Parathyroid adenoma (tissue), 2 donors: ENCODE measurements around the gene TRIM17.

Source experiments
- H2AFZ ChIP-seq: fragments of 300-600 bp; sonication (generic); one replicate; pipeline ENCODE4 v1.7.0; 2017; ENCODE audit warnings: antibody characterized with exemption, mild to moderate bottlenecking
- H3K27ac ChIP-seq: fragments of 300-600 bp; sonication (generic); one replicate; pipeline ENCODE4 v1.7.0; 2017
- H3K27me3 ChIP-seq: fragments of 300-600 bp; sonication (generic); one replicate; pipeline ENCODE4 v1.7.0; 2017; ENCODE audit warnings: low read length; ENCODE audit not compliant: control insufficient read depth, insufficient read depth
- H3K36me3 ChIP-seq: fragments of 300-600 bp; sonication (generic); one replicate; pipeline ENCODE4 v1.7.0; 2017; ENCODE audit warnings: low read length; ENCODE audit not compliant: control insufficient read depth, insufficient read depth
- H3K4me1 ChIP-seq: fragments of 300-600 bp; sonication (generic); one replicate; pipeline ENCODE4 v1.7.0; 2017; ENCODE audit warnings: control low read depth
- H3K4me2 ChIP-seq: fragments of 300-600 bp; sonication (generic); one replicate; pipeline ENCODE4 v1.7.0; 2017; ENCODE audit warnings: low read length
- H3K4me3 ChIP-seq: fragments of 300-600 bp; sonication (generic); one replicate; pipeline ENCODE4 v1.7.0; 2017; ENCODE audit warnings: low read depth, low read length
- H3K79me2 ChIP-seq: fragments of 300-600 bp; sonication (generic); one replicate; pipeline ENCODE4 v1.7.0; 2017; ENCODE audit warnings: control low read depth
- H3K9ac ChIP-seq: fragments of 300-600 bp; sonication (generic); one replicate; pipeline ENCODE4 v1.7.0; 2017; ENCODE audit warnings: mild to moderate bottlenecking
- H3K9me3 ChIP-seq: fragments of 300-600 bp; sonication (generic); one replicate; pipeline ENCODE4 v1.7.0; 2017; ENCODE audit warnings: low read length; ENCODE audit not compliant: control insufficient read depth
- TF ChIP-seq, protein P1 (sequence below): fragments of 300-600 bp; sonication (generic); IDR thresholded peaks from one replicate; pipeline ENCODE4 v1.7.0; 2017; ENCODE audit warnings: antibody characterized with exemption, mild to moderate bottlenecking
- donor health status: primary hyperparathyroidism.

Gene TRIM17

DNA sequence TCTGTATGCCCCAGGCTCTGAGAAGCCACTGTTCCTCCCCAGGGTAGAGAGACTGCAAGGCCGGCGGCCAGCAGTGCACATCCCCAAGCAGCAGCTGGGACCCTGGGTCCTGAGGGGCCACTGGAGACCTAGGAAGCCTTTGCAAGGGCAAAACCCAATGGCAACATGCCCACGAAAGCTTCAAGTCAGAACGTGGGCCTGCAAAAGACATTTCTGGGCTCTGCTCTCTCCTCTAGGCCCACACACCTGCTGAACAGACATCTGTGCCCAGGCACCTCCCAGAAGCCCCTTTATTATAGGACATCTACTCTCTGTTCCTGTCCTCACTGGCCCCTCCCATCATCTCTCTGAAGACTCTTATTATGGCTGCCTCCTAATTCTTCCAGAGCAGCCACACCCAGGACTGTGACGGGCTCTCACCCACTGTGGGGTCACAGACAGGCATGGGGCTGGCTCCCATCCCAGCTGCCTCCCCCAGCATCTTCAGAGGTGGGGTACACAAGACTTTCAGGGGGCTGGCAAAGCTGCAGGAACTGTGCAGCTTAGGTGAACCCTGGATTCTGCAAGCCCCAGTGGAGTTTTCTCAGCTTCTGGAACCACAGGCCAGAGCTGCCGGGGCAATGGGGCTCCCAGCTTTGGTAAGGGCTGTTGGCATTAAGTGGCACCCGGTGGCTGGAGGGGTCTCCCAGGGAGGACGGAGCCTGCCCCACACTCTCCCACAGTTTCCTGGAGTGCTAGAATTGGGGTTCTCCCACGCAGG lies 22.7 kb downstream of the TRIM17 start:
- Histone ChIP-seq H3K4me2 (no peak overlapping the region), H3K36me3 (no peaks in the 10 kb centered on the region), H3K4me1 (no peaks in the 10 kb centered on the region), H3K27me3 (no peaks in the 10 kb centered on the region), H3K79me2 (no peaks in the 10 kb centered on the region), H3K9me3 (no peaks in the 10 kb centered on the region), H3K27ac (no peak overlapping the region), H3K4me3 (no peak overlapping the region), H3K9ac (no peak overlapping the region), H2AFZ (no peak overlapping the region)
- TF ChIP-seq, protein P1, sequence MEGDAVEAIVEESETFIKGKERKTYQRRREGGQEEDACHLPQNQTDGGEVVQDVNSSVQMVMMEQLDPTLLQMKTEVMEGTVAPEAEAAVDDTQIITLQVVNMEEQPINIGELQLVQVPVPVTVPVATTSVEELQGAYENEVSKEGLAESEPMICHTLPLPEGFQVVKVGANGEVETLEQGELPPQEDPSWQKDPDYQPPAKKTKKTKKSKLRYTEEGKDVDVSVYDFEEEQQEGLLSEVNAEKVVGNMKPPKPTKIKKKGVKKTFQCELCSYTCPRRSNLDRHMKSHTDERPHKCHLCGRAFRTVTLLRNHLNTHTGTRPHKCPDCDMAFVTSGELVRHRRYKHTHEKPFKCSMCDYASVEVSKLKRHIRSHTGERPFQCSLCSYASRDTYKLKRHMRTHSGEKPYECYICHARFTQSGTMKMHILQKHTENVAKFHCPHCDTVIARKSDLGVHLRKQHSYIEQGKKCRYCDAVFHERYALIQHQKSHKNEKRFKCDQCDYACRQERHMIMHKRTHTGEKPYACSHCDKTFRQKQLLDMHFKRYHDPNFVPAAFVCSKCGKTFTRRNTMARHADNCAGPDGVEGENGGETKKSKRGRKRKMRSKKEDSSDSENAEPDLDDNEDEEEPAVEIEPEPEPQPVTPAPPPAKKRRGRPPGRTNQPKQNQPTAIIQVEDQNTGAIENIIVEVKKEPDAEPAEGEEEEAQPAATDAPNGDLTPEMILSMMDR = peak; percentile 1

DNA sequence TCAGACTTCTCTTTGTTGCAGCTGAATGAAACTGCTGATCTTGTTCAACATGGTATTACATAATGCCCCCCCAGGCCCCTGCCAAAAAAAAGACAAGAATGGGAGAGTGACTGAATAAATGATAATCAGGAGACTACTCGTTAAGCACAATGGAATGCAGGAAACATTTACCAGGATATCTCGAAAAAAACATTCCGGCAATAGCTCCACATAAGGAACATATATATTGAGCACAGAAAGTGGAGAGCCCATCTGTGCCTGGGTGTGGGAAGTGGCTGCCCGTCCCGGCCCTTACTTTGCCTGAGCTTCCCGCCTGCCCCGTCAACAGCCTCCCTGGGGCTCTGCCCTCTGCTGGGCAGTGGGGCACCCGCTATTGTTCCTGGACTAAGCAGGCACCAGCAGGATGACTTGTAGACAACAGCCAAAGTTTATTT lies 23.4 kb downstream of the TRIM17 start:
- Histone ChIP-seq H3K27ac (no peak overlapping the region), H3K9ac (no peak overlapping the region), H3K9me3 (no peaks in the 10 kb centered on the region), H3K4me3 (no peak overlapping the region), H2AFZ (no peak overlapping the region), H3K79me2 (no peaks in the 10 kb centered on the region), H3K36me3 (no peaks in the 10 kb centered on the region), H3K4me1 (no peaks in the 10 kb centered on the region), H3K27me3 (no peaks in the 10 kb centered on the region), H3K4me2 (no peak overlapping the region)
- TF ChIP-seq, protein P1 = peak; percentile 39

DNA sequence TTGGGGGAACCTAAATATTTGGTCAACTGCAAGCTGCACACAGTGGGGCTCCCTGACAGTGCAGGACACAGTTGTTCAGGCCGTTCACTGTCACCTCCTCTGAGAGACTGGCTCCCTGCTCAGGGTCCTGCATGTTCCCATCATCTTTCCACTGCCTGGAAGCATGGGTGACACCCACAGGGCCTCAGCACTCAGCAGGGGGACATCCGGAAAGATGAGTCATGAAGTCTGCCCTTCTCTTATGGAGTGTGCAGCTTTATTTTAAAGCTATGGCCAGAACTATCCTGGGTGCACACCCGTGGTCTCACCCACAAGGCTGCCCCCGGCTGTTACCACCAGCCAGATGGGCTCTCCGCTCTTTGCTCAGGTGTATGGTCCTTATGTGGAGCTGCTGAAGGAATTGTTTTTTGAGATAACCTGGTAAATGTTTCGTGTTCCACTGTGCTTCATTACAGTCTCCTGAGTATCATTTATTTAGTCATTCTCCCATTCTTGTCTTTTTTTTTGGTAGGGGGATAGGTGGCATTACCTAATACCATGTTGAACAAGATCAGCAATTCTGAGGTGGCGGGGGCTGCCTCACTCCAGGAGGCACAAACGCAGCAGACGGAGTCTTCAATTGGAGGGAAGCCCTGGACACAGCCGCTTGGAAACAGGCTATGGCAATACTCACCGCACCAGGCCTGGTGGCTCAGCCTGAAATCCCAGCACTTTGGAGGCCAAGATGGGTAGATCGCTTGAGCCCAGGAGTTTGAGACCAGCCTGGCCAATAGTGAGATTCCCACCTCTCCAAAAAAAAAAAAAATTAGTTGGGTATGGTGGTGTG lies 24.3 kb downstream of the TRIM17 start:
- Histone ChIP-seq H2AFZ (no peak overlapping the region), H3K27ac (no peak overlapping the region), H3K4me2 (no peak overlapping the region), H3K36me3 (no peaks in the 10 kb centered on the region), H3K4me1 (no peaks in the 10 kb centered on the region), H3K4me3 (no peak overlapping the region), H3K27me3 (no peaks in the 10 kb centered on the region), H3K79me2 (no peaks in the 10 kb centered on the region), H3K9me3 (no peaks in the 10 kb centered on the region), H3K9ac (no peak overlapping the region)
- TF ChIP-seq, protein P1 = no peak

DNA sequence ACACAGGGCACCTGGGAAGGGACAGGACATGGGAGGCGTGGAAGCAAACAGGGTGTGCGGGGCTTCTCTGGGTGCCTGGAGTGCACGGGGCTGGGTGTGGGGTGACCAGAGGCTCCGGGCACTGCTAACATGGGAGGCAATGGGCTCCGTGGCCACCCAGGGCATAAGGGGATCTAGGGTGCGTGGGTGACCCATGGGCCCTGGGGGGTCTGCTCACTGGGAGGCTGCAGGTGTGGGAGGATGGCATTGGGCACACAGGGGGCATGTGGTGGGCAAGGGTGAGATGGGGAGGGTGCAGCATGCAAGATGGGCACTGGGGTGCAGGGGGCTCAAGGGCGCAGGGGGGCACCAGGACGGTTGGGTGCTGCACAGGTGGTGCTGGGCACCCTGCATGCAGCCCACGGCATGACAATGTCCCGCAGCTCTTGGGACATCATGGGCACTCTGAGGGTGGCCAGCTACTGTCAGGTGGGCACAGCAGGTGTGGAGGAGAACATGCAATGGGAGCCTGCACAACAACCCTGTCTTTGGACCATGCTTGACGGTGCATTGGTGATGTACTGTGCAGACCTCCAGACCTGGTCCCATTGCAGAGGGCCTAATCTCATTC lies 25.1 kb downstream of the TRIM17 start:
- Histone ChIP-seq H3K79me2 (no peaks in the 10 kb centered on the region), H3K4me1 (no peaks in the 10 kb centered on the region), H3K4me2 (no peak overlapping the region), H3K9ac (no peak overlapping the region), H3K36me3 (no peaks in the 10 kb centered on the region), H3K4me3 (no peak overlapping the region), H3K9me3 (no peaks in the 10 kb centered on the region), H2AFZ (no peak overlapping the region), H3K27ac (no peak overlapping the region), H3K27me3 (no peaks in the 10 kb centered on the region)
- TF ChIP-seq, protein P1 = no peak
